NT2/D1 (cell line): Measurements from ENCODE around the gene DYRK1A.

Experiments used
- SUZ12 ChIP-seq: IDR thresholded peaks from 2 replicates; pipeline ENCODE4 v1.6.1; 2011; ENCODE audit not compliant: insufficient read length, insufficient read depth; ENCODE audit errors: extremely low read depth
- YY1 ChIP-seq: IDR thresholded peaks from 2 replicates; pipeline ENCODE4 v1.6.1; 2011; ENCODE audit not compliant: insufficient read length, insufficient read depth
- ZNF274 ChIP-seq: IDR thresholded peaks from 2 replicates; pipeline ENCODE4 v1.6.1; 2011; ENCODE audit warnings: mild to moderate bottlenecking, low read depth, low read length

- TF ChIP-seq YY1: no peak
- no peak for TF ChIP-seq SUZ12
- TF ChIP-seq ZNF274: no peak
Measured at GRCh38 chr21:37535672-37536071, 169.1 kb downstream of the DYRK1A start.
